Stimulated activated naive CD4-positive, alpha-beta T cell (primary cell): ENCODE measurements around the gene ATP5F1D.

ENCODE experiments used
- DNase-seq, 6 experiments: peaks; one replicate each; lab custom pipeline; 2025; lab: John Stamatoyannopoulos, UW

The ATP5F1D gene

DNA sequence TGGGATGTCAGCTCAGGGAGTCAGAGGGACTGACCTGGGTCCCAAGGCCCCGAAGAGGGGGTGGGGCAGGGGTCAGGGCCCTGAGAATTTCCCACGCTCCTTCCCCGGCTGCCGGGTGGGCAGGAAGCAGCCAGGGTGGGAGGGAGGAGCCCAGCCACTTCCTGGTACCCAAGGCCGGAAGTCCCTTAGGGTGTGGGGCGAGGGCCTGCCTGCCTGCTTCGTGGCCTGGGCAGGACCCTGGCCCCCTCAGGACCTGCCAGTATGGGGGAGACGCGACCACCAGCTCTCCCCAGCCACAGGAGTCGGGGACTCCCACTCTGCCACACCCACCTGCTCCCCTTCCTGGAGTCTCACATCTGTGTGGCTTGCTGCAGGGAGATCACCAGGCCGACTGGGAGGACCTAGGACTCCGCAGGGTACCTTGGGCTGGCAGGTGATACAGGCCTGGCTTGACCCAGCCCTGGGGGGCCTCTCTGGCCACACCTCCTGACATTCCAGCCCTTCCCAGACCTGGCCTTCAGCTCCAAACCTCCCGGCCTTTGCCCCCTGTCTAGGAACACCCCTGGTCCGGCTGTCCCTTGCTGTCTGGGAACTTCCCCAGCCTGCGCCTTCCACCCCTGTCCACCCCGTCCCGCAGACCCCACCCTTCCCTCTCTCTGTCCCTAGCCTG is 17.8 kb downstream of the ATP5F1D start:
- DNase-seq, result peak; percentile 54 to 88 (median 70)

DNA sequence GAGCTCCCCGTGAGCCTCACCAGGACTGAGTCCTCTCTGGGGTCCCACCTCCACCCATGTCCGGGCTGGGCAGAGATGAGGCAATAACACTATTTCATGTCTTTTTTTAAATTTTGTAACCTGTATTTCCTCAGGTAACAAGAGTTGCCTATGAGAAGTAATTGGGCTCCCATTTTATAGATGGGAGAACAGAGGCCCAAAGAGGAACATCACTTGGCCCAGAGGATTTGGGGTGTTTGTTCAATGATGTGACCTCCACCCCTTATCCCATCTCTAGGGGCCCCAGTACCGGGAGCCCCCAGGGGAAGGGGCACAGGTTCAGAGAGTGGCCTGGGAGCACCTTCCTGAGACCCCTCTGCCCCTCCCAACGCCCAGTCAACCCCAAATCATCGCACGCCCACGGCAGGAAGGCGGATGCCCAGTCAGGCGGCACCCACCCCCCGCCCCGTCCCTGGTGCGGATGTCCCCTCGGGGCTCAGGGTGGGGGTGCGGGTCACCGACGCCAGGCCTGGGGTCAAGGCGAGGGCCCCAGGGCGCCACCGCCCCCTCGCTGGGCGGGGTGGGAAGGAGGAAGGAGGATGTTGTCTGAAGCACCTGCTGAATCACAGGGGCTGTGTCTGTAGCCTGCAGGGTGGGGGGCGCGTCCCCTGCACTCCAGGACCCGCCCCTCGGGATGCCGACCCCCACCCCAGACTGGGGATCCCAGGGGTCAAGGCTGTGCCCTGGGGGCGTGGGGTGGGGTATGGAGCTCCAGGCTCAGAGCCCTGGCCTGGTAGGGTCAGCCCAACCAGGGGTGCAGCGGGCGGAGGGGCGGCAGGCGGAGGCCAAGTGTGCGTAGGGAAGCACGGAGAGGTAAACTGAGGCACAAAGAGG is 18.6 kb downstream of the ATP5F1D start:
- DNase-seq, result peak in 5 of 6 experiments; percentile 50 to 65 (median 61)

DNA sequence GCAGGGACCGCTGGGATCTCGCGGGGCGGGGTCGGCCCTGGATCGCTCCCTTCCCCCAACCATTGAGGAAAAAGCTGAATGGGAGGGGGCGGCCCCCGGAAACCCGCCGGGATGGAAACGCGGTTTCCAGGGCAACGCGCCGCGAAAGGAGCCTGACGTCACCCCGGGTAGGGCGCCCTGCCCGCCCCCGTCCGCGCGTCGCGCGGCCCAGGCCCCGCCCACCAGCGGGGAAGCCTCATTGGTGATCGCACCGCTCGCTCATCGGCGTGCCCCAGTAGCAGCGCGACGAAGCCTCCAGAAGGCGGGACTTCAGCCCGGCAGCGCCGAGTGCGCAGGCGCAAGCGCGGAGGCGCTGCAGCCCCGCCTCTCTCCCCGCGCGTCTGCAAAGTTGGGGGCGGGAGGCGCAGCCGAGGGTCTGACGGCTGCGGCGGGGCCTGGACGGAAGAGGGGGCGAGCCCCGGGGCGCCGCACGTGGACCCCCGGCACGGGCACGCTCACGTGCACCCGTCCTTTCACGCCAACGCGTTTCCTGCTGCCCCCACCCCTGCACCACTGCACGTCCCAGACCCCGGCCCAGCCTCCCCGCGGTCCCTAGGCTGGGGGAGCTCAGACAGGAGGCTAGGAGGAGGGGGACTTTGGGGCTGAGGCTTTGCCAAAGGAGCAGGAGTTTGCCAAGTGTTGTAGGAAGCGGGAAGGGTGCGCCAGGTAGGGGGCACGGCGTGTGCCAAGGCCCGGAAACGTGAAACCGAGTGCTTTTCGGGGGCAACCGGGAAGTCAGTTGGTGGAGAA is 19.4 kb downstream of the ATP5F1D start:
- peak; percentile 94 to 97 (median 95) for DNase-seq

DNA sequence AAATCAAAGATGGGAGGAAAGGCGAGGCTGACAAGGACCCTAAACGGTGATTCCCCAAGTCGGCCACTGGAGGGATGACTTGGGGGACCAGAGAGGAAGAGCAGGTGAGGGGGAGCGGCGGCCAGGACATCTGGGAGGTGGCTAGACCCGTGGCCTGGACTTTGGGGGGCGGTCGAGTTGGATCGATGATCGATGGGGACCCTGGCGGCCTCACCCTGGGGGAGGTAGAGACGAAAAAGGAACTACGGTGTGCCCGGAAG is 19.9 kb downstream of the ATP5F1D start:
- DNase-seq, result peak in 1 of 6 experiments; percentile 47

DNA sequence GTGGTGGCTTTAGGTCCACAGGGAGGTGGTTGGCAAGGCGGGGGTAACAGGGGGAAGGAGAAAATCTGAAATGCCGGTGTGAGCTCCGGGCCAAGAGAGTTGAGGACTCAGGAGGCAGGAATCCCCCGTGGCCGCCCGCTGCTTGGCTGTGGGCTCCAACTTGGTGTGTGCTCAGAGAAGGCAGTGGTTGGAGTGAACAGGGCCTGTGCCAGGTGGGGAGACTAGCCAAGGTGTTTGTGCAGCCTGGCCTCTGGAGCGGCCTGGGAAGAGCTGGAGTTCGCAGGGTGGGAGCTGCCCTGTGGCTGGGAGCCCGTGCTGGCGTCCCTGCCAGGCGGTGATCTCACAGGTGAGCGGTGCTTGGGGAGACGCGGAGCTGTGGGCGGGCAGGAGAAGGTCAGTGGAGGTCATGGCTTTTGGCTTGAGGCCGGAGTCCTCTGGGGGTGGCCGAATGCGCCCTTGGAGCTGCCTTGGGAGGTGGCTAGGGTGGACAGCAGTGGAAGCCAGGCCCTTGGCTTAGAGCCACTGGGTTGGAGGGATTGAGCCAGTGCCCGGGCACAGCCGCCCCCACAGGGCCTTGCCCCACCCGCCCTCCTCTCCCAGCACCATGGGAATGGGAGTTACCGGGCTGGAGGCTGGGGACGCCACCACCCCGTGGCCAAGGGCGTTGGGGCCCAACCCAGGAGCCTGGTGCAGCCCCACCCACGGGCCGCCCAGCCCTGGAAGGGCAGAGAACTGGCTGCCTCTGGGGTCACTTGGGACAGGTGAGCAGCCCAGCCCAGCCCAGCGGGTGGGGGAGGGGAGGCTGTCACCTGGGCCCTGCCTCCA is 20.5 kb downstream of the ATP5F1D start:
- DNase-seq, result peak in 3 of 6 experiments; percentile 38 to 58 (median 45)

DNA sequence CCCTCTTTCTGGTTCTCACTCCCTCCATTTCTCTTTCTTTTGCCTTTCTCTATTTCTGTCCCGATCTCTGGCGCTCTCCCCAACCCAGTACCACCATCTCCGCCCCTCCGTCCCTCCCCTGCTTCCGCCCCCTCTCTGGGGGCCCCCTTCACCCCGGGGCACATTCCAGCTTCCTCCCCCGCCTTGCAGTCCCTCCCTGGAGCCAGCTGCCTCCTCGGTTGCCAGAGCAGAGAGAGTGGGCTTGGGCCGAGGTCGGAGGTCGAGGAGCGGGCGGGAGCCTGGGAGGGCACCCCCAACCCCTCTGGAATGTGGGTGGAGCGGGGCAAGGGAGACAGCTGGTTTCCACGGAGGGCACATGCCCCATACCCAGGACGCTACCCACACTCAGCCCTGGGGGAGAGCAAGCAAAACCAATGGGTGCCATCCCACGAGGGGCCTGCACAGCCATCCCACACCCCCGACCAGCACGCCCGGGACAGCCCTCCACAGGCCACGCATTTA is 21.1 kb downstream of the ATP5F1D start:
- no peak for DNase-seq

DNA sequence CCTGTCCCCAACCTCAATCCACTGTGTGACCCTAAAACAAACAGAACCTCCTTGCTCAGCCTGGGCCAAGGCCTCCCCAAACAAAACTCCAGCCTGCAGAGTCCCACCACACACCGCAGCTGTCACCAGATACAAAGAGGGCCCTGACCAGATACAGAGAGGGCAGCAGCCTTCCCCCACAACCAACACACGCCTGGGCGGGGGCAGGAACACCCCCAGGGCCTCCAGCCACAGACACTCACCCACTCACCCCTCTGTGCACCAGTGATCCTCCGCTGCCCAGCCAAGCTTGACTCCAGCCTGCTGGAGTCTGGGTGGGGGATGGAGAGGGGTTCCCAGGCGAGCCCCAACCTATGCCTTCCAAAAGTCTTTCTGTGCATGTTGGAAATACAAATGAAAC is 21.6 kb downstream of the ATP5F1D start:
- DNase-seq, result no peak

DNA sequence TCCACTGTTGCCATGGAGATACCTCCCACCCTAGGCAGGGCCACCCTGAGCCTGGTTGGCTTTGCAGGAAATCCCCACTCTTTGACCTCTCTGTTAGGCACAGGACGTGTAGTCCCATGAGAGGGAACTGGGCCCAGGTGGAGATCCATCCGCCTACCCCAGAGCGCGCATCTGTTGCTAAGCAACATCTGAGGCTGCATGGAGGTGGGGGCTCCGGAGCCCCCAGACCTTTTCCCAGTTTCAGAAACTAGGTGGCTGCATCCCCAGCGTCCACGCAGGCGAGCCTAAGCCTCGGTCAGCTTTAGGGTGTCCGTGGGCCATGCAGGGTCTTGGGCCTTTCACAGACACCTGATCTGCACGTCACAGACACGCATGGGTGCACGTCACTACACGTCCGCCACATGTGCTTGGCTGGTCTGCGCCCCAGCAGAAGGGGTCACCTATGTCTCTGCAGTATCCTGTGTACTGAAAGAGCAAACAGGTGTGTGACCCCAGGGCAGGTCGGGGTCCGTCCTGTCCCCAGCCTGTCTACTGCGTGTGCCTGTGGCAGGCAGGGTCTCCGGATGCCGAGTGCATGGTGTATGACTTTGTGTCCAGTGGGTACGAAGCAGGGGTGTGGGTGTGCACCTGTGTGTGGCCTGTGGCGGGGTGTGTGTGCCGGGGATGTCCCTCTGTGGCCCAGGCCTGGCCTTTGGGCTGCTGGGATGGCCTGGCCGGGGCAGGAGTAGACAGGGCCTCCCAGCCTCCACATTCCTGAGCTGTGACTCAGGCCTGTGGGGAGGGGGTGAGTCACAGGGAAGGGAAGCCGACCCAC is 23.5 kb downstream of the ATP5F1D start:
- no peak for DNase-seq

DNA sequence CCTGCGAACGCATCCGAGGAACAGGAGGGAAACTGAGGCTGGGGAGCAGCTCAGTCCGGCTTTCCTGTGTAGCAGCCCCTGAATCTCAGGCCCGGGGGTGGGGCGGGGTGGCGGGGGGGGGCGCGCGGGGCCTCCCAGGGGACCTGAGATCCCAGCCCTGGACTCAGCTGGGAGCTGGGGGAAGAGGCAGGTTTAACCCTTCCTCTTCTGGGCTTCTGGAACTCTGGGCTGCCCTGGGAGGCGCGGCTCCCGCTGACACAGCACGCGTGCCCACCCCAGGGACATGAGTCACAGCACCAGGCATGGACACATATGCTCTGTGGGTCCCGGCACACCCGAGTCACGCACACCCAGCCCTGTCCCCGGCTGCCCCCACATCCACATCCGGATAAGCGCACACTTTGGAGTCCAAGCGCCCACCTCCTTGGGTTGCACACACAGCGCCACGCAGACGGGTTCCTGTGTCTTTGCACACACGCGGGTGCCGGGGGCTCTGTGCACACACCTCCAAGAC is 24.1 kb downstream of the ATP5F1D start:
- DNase-seq, result peak in 1 of 6 experiments; percentile 36

DNA sequence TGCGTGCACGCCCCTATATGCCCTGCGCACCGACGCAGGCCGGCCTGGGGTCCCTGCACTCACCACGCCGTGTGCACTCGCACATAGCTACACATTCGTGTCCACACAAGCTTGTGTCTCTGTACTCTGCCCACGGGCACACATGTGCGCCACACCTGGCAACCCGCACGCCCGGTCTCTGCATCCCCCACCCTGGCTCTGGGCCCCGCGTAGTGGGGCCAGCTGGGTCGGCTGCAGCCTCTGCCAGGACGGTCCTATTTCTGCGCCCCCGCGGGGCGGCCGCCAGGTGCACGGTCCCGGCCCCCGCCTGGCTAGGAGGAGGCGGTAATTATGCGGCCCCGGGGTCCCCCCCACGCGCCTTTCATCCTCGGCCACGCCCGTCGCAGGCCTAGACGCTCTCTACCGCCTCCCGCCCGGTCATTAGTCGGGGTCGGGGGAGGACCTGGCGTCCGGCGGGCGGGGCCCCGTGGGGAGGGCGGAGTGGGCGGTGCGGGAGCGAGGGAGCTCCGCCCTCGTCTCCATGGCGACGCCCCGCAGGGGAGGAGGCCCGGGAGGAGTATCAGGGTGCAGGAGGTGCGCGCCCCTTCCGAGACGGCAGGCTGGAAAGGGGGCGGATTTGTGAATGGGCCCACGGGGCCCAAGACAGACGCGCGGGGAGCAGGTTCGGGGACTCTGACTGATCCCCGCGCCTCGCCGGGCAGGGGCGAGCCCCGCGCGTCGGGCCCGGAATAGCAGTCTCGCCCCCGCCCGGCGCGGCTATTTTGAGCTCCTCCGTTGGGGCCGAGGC is 24.8 kb downstream of the ATP5F1D start:
- DNase-seq, result peak; percentile 45 to 77 (median 67)

DNA sequence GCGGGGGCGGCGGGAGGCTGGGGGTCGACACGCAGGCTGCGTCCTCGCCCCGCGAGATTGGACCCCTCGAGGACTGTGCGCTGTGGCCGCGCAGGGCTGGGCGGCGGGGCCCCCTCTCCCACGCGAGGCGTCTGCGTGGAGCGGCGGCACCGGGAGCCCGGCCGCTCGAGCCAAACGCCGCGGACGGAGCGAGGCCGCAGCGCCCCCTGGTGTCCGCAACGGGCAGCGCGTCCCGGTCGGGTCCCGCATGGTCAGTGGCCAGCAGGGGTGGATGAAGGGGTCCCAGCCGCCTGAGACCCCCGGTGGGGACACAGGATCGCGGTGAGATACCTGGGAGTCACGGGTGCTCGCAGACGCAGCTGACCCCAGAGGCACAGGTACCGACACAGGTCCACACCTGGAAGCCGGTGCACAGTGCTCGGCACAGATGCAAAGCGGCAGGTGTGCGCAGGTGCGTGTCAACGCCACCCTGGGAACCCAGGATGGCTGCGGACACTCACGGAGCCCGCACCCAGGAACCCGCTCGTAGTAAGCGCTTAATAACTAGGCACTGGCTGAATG is 25.4 kb downstream of the ATP5F1D start:
- peak; percentile 35 to 76 (median 58) for DNase-seq

DNA sequence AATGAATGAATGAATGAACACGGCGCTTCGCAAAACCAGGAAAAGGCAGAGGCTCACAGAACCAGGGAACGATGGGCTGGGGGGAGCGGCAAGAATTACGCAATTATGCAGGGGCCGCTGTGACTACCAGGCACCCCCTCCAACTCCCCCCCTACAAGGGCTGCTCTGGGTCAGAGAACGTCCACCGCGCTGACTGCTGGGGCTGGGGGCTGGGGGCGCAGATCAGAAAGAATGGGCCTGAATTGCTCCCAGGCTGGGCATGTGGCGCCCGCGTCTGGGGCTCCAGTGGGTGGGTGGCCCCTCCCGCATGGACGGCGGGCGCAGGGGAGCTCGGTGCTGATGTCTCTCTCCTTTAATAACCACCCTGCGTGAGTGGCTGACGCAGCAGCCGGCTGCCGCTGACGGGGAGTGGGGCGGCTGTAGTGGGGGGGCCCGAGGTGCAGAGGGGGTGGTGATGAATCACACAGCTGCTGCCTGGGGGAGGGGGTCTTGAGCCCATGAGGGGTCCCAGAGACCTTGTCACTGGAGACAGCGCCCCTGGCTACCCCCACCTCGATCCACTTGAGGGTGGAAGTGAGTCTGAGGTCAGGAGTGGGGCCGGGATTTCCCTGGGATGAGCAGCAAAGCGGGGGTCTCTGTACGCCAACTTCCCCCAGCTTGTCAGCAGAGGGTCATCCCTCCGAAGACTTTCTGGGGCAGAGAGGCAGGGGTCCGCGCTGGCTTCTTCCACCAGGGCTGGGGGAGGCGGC is 26.1 kb downstream of the ATP5F1D start:
- no peak for DNase-seq

DNA sequence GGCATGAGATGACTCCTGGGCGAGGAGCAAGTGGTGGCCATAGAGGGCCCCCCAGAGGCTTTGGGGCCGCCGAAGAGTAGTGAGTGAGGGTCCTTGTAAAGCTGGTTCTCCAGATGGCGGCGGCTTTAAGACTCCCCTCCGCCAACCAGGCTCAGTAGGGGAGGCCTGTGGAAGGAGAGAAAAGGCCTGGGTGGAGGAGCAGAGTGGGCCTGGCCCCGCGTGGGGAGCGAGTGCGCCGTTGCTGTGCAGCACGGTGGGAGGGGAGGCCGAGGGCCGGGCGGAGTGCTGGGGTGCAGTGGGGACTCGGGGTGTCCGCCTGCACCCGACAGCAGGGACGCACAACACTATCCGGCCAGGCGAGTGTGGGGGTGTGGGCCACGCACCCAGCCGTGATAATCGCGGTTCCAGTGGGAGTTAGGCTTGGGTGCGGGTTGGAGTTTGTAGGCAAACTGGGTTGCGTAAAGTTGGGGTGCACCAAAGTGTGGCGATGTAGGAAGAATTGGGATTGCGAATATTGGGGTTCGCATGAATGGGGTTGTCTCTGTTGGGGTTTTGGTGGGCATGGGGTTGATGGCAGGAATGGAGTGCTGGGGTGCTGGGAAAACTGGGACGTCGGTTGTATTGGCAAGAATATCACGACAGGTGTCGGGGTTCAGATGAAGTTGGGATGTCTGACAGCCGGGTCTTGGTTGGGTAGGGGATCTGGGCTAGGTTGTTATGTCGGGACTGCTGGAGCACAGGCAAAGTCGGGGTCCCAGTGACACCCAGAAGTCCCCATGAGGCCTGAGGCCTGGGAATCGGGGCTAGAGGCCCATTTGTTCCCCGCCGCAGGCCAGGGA is 26.9 kb downstream of the ATP5F1D start:
- no peak for DNase-seq

DNA sequence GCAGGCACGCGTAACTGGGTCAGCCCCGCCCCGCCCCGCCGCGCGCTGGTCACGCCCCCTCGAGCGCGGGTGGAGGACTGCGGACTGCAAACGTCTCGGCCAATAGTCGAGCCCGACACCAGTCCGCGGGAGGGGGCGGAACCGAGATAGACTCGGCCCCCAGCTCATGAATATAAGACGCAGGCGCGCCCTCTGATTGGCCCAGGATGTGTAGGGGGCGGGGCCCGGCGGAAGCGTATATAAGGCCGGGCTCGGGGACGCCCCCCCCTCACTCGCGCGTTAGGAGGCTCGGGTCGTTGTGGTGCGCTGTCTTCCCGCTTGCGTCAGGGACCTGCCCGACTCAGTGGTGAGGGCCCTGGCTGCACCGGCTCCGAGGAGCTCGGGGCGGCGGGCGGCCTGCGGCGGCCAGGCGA is 27.5 kb downstream of the ATP5F1D start, which contains the start of gene CIRBP:
CIRBP (plus strand) TSS at position 268 of the 413 bp plus-strand sequence. CDS start 1,602 bp downstream, outside the sequence.
- DNase-seq, result peak; percentile 95 to 99 (median 96)

DNA sequence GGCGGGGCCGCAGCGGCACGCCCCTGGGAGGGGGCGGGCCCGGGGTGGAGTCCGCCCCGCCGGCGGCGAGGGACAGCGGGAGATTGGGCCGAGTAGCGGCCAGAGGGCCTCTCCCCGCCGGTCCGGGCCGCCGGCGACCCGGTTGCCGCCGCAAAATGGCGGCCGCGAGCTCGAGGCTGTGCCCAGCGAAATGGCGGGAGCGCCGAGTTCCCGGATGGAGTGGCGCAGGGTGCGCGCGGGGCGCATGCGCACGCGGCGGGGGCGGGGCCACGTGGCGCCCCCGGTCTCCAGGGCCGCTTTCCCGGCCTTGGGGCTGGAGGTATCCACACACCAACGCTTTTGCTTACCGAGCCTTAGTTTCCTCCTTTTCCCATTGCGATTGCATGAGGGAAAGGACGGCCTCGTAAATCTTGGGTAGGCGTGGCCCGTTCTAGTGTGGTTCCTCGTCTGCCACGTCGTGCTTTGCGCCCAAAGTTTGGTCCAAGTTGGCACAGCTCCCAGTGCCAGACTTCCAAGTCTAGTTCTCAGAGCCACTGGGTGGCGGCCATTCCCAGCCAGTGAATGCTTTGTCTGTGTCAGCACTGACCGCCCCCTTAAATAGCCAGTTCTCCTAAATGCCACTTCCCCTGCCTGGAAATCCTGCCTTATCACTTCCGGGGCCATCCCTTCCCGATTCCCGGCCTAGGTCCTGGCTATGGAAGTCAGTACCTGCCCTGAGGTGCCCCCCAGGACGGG is 28.1 kb downstream of the ATP5F1D start:
- peak; percentile 76 to 91 (median 82) for DNase-seq

DNA sequence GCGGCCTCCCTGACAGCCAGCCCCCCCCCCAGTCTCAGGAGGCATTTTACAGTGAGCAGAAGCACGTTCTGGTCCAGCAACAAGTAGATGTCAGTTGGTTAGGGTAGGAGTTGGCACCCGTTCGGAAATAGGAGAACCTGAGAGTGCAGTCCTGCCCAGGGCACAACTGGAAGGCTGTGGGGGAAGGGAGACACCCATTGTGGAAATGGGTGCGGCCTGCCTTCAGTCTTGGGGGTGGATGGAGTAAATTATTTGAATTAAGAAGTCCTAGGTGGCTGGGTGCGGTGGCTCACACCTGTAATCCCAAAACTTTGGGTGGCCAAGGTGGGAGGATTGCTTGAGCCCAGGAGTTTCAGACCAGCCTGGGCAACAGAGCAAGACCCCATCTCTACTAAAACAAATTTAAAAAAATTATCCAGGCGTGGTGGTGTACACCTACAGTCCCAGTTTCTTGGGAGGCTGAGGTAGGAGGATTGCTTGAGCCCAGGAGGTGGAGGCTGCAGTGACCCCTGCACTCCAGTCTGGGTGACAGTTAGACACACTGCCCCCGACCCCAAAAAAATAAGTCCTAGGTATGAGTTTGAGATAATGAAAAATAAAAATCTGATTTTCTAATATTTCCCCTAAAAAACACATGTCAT is 28.8 kb downstream of the ATP5F1D start:
- peak in 1 of 6 experiments; percentile 53 for DNase-seq
